Common myeloid progenitor, CD34-positive (primary cell): ENCODE data around the gene EIF3A.
"Not testable (repeated sequence)": the region's sequence is repeated elsewhere in the genome, so short reads cannot be mapped to it uniquely, and the experiment has no call there.

Experiments
- CTCF ChIA-PET: fragments of 350-600 bp; sonication (Branson Sonifier 250); formaldehyde crosslinking; loops from one replicate; lab custom pipeline; 2021; ENCODE audit warnings: antibody characterized with exemption; lab: Charles Lee
- POLR2A ChIA-PET: fragments of 350-600 bp; sonication (Branson Sonifier 250); formaldehyde crosslinking; loops from one replicate; lab custom pipeline; 2021; ENCODE audit warnings: antibody characterized with exemption; lab: Charles Lee
- DNase-seq, 3 donors: peaks; one replicate each; pipeline versions ENCODE4 v3.0.0 to v3.0.0-alpha.2; 2013
- H3K27ac ChIP-seq, 2 experiments: 1 replicate in 1 of 2; 2 replicates in 1 of 2; pipeline ENCODE4 v1.7.0; 2013; ENCODE audit warnings: inconsistent platforms in 2 of 2, low read length in 2 of 2, mild to moderate bottlenecking in 2 of 2, low read depth in 1 of 2, moderate library complexity in 1 of 2; ENCODE audit not compliant: severe bottlenecking in 2 of 2, insufficient read depth in 1 of 2, poor library complexity in 1 of 2
- H3K27me3 ChIP-seq, 5 experiments: replicated peaks in 2 of 5; 1 replicate in 3 of 5; 2 replicates in 2 of 5; pipeline versions ENCODE4 v1.6.1 to v1.7.0; 2013; ENCODE audit warnings: low read length in 4 of 5, mild to moderate bottlenecking in 2 of 5, moderate library complexity in 2 of 5, inconsistent platforms in 1 of 5; ENCODE audit not compliant: insufficient read depth in 5 of 5, control insufficient read depth in 4 of 5
- H3K36me3 ChIP-seq, 4 experiments: 1 replicate in 2 of 4; 2 replicates in 2 of 4; pipeline versions ENCODE4 v1.6.1 to v1.7.0; 2013; ENCODE audit warnings: low read length in 3 of 4, control low read depth in 1 of 4, mild to moderate bottlenecking in 1 of 4; ENCODE audit not compliant: control insufficient read depth in 4 of 4, insufficient read depth in 4 of 4
- H3K4me1 ChIP-seq, 4 experiments: 1 replicate in 3 of 4; 2 replicates in 1 of 4; pipeline versions ENCODE4 v1.6.1 to v1.7.1; 2013; ENCODE audit warnings: low read length in 3 of 4, mild to moderate bottlenecking in 3 of 4, control low read depth in 1 of 4, inconsistent platforms in 1 of 4, moderate library complexity in 1 of 4; ENCODE audit not compliant: control insufficient read depth in 4 of 4, insufficient read depth in 4 of 4; ENCODE audit errors: control extremely low read depth in 1 of 4
- H3K4me3 ChIP-seq, 7 experiments: 1 replicate in 4 of 7; 2 replicates in 3 of 7; pipeline versions ENCODE4 v1.5.1 to v1.7.0; 2013; ENCODE audit warnings: mild to moderate bottlenecking in 7 of 7, low read length in 6 of 7, moderate library complexity in 6 of 7, inconsistent platforms in 2 of 7, low read depth in 2 of 7, control low read depth in 1 of 7; ENCODE audit not compliant: insufficient read depth in 4 of 7, control insufficient read depth in 1 of 7; ENCODE audit errors: extremely low read depth in 1 of 7
- H3K9me3 ChIP-seq, 5 experiments: 1 replicate in 4 of 5; 2 replicates in 1 of 5; pipeline versions ENCODE4 v1.6.1 to v1.7.1; 2013; ENCODE audit warnings: low read length in 4 of 5, mild to moderate bottlenecking in 2 of 5, inconsistent platforms in 1 of 5, low read depth in 1 of 5, moderate library complexity in 1 of 5; ENCODE audit not compliant: control insufficient read depth in 4 of 5, insufficient read depth in 2 of 5; ENCODE audit errors: control extremely low read depth in 1 of 5
- WGBS: methylation state at CpG from one replicate; pipeline ENCODE4 v1.1.5; 2013; ENCODE audit not compliant: insufficient coverage; 5-methylcytosine and 5-hydroxymethylcytosine counted together

EIF3A gene

DNA sequence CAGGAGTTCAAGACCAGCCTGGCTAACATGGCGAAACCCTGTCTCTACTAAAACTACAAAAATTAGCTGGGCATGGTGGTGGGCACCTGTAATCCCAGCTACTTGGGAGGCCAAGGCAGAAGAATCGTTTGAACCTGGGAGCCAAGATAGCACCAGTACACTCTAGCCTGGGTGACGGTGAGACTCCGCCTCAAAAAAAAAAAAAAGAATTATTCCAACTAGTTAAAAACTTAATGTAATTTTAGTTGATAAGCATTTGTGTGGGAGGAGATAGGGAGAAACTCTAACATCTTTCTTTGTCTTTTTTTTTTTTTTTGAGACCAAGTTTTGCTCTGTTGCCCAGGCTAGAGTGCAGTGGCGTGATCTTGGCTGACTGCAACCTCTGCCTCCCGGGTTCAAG, 26.5 kb upstream of the EIF3A start:
- CTCF ChIA-PET, result interaction anchor here (1.5 to 1.6 kb wide), 2 partner anchors 25 to 27 kb away, joined by 3 to 4 read pairs; partner anchors contain the start of gene EIF3A
- POLR2A ChIA-PET, result not testable (repeated sequence)
- WGBS, result 88% methylated on average over 1 of the region's 6 CpGs

DNA sequence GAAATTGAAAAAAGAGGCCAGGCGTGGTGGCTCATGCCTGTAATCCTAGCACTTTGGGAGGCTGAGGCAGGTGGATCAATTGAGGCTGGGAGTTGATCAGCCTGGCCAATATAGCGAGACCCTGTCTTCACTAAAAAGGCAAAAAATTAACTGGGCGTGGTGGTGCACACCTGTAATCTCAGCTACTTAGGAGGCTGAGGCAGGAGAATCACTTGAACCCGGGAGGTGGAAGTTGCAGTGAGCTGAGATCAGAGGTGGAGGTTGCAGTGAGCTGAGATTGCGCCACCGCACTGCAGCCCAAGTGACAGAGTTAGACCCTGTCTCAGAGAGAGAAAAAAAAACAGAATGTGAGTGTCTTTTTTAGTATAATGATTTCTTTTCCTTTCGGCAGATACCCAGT, 25.3 kb upstream of the EIF3A start:
- DNase-seq, H3K9me3 ChIP-seq, H3K27ac ChIP-seq, POLR2A ChIA-PET, H3K27me3 ChIP-seq: not testable (repeated sequence)
- Histone ChIP-seq H3K4me3 (peak overlapping the region in 1 of 7 experiments; percentile 83), H3K4me1 (peaks cover 4 to 14% (median 10%) of the 10 kb centered on the region in 4 experiments), H3K36me3 (peaks cover 0 to 19% (median 6%) of the 10 kb centered on the region in 4 experiments)
- WGBS, result 99% methylated on average over 6 of the region's 7 CpGs
- CTCF ChIA-PET, result interaction anchor here (1.5 to 1.6 kb wide), 2 partner anchors 24 to 26 kb away, joined by 3 to 4 read pairs; partner anchors contain the start of gene EIF3A

More for the DNA sequence above, 26.5 kb upstream of the EIF3A start:
- DNase-seq, H3K27me3 ChIP-seq, H3K4me3 ChIP-seq, H3K27ac ChIP-seq, H3K9me3 ChIP-seq: not testable (repeated sequence)
- H3K4me1 ChIP-seq, result peaks cover 4 to 13% (median 10%) of the 10 kb centered on the region in 4 experiments
- H3K36me3 ChIP-seq, result peaks cover 3 to 23% (median 10%) of the 10 kb centered on the region in 4 experiments

DNA sequence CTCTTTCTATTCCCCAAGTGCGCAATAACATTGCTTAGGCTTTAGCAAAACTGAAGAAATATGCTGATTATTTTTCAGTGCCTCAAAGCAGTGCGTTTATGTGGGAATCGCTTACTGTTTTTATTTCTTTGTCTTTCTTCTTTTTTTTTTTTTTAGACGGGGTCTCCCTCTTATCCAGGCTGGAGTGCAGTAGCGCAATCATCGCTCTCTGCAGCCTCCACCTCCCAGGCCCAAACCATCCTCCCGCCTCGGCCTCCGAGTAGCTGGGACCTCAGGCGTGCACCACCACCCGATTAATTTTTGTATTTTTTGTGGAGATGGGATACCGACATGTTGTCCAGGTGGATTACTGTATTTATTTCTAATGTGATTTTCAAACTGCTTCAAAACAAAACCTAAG, 24.5 kb upstream of the EIF3A start:
- Histone ChIP-seq H3K27me3 (no peaks in the 10 kb centered on the region), H3K27ac (no peak overlapping the region), H3K9me3 (no peaks in the 10 kb centered on the region), H3K36me3 (peaks cover 0 to 15% (median 6%) of the 10 kb centered on the region in 4 experiments), H3K4me1 (peaks cover 4 to 19% (median 11%) of the 10 kb centered on the region in 4 experiments), H3K4me3 (peak overlapping the region in 5 of 7 experiments; percentile 65 to 89 (median 82))
- 87% methylated on average over 2 of the region's 12 CpGs for WGBS
- no peak for DNase-seq
- POLR2A ChIA-PET, result interaction anchor here (0.6 kb wide), 1 partner anchor 9 kb away, joined by 3 read pairs; no protein-coding TSS in a partner anchor
- CTCF ChIA-PET, result interaction anchor here (0.9 to 1.6 kb wide), 6 partner anchors 12 to 93 kb away, joined by 3 to 4 read pairs (median 4); no protein-coding TSS in a partner anchor

DNA sequence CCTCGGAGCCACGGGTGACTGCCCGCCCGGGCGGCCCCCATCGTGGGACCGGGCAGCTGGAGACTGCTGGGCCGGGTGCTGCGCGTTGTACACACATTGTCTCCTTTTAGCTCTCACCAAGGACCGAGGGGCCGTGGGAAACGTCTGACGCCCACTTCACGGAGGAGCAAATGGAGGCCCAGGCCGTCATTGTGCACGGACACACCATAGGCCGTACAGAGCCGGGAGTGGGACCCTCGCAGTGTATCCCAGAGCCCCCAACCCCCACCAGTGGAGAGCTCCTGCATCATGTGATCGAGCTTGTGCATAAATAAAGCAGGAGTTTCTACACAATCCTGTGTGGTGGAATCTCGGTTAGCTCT, 24.0 kb upstream of the EIF3A start:
- H3K36me3 ChIP-seq, result peaks cover 0 to 15% (median 5%) of the 10 kb centered on the region in 4 experiments
- POLR2A ChIA-PET, result interaction anchor here (0.6 kb wide), 1 partner anchor 9 kb away, joined by 3 read pairs; no protein-coding TSS in a partner anchor
- peak overlapping the region; percentile 65 to 89 (median 80) for H3K4me3 ChIP-seq
- no peak for DNase-seq
- WGBS, result 2% methylated on average over 20 of the region's 22 CpGs
- H3K27me3 ChIP-seq, result no peaks in the 10 kb centered on the region
- no peaks in the 10 kb centered on the region for H3K9me3 ChIP-seq
- no peak overlapping the region for H3K27ac ChIP-seq
- CTCF ChIA-PET, result interaction anchor here (0.9 to 1.7 kb wide), 8 partner anchors 10 to 94 kb away, joined by 3 to 5 read pairs (median 4); no protein-coding TSS in a partner anchor
- H3K4me1 ChIP-seq, result peaks cover 4 to 19% (median 11%) of the 10 kb centered on the region in 4 experiments

DNA sequence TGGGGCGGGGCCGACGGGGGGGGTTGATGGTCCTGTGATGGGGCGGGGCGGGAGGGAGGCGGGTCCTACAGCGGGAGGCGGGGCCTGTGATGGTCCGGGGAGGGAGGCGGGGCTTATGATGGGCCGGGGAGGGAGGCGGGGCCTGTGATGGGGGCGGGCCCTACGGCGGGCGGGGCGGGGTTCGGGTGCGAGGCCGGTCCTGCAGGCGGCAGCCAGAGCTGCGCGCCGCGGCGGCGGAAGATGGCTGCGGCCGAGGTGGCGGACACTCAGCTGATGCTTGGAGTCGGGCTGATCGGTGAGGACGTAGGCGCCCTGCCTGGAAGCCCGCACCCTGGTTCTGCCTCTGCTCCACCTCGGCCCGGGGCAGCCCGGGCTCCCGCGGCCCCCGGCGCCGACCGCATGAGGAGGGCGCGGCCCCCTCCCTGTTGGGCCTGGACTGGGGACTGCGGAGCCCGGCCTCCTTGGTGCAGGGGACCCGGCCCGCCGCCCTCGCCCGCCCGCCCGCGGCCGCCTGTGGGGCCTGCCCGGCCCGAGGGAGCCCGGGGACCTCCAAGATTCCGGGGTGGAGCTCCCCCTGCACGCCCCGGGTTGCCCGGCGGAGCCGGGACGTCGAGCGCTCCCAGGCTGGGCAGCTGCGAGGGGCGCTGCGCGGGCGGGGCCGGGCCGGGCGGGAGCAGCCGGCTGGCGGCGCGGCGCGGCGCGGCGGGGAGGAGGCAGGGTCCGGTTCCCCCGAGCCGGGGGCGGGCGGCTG, 23.5 kb upstream of the EIF3A start, which contains the start of gene DENND10:
TSS of gene DENND10 (plus strand) at position 211 of the 751 bp plus-strand sequence. CDS start at position 241, 30 bp downstream.
- Histone ChIP-seq H3K4me1 (peaks cover 4 to 19% (median 11%) of the 10 kb centered on the region in 4 experiments), H3K9me3 (no peaks in the 10 kb centered on the region), H3K36me3 (peaks cover 0 to 10% (median 2%) of the 10 kb centered on the region in 4 experiments), H3K27ac (no peak within 1 kb of the TSS), H3K4me3 (peak within 1 kb of the TSS; percentile 65 to 89 (median 80)), H3K27me3 (no peaks in the 10 kb centered on the region)
- under 1% methylated on average over 71 of the region's 91 CpGs for WGBS
- peak; percentile 73 to 77 (median 75) for DNase-seq
- POLR2A ChIA-PET, result no interaction called here
- CTCF ChIA-PET, result interaction anchor here (0.9 to 1.9 kb wide), 9 partner anchors 9 to 95 kb away, joined by 3 to 5 read pairs (median 4); no protein-coding TSS in a partner anchor

DNA sequence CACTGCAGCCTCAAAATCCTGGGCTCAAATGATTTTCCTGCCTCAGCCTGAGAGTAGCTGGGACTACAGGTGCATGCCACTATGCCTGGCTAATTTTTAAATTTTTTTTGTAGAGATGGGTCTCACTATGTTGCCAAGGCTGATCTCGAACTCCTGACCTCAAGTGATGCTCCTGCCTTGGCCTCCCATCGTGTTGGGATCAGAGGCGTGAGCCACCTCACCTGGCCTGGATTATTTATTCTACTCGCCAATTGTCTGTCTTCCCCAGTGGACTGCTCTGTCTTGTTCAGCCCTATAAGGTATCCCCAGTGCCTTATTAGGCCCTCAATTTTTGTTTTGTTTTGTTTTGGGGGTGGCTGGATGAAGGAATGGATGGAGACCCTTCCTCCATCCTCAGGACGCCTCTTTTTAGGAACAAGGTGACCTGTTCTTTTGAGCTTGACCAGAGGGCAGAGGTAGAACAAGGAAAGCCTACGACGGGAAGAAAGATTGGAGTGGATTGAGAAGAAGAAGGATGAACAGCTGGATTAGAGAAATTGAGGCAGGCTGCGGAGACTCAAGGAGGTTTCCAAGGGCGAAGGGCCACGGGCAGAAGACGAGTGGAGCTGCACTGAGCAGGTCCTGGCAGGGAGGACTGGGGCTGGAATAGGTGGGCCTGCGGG, 22.8 kb upstream of the EIF3A start:
- WGBS, result 98% methylated on average over 7 of the region's 12 CpGs
- H3K27ac ChIP-seq, result no peak overlapping the region
- H3K4me3 ChIP-seq, result no peak overlapping the region
- no peaks in the 10 kb centered on the region for H3K27me3 ChIP-seq
- no peak for DNase-seq
- peaks cover 4 to 19% (median 11%) of the 10 kb centered on the region in 4 experiments for H3K4me1 ChIP-seq
- no peaks in the 10 kb centered on the region for H3K9me3 ChIP-seq
- H3K36me3 ChIP-seq, result peaks cover 0 to 4% (median under 1%) of the 10 kb centered on the region in 4 experiments
- ChIA-PET POLR2A (no interaction called here), CTCF (interaction anchor here (1.6 to 1.9 kb wide), 3 partner anchors 9 to 95 kb away, joined by 3 to 4 read pairs (median 4); no protein-coding TSS in a partner anchor)
